Trophoblast cell (in vitro differentiated cells and primary cell): ENCODE measurements around the gene FAM151A.

Experiments used
- DNase-seq, 2 donors: peaks; one replicate each; pipeline ENCODE4 v3.0.0-alpha.2; 2016
- H2AFZ ChIP-seq: 2 replicates; pipeline ENCODE4 v1.6.1; 2013; ENCODE audit warnings: low read length, moderate library complexity, mild to moderate bottlenecking; ENCODE audit not compliant: insufficient read depth, poor library complexity
- H2AK5ac ChIP-seq: 2 replicates; pipeline ENCODE4 v1.6.1; 2013; ENCODE audit warnings: mild to moderate bottlenecking, low read length
- H2BK120ac ChIP-seq: 2 replicates; pipeline ENCODE4 v1.6.1; 2013; ENCODE audit warnings: low read length, mild to moderate bottlenecking, moderate library complexity; ENCODE audit not compliant: insufficient read depth, poor library complexity
- H2BK12ac ChIP-seq: 2 replicates; pipeline ENCODE4 v1.6.1; 2013; ENCODE audit warnings: mild to moderate bottlenecking, low read length, moderate library complexity
- H2BK5ac ChIP-seq: 2 replicates; pipeline ENCODE4 v1.6.1; 2013; ENCODE audit warnings: low read length, low read depth, moderate library complexity, mild to moderate bottlenecking; ENCODE audit not compliant: poor library complexity
- H3K14ac ChIP-seq: 2 replicates; pipeline ENCODE4 v1.6.1; 2013; ENCODE audit warnings: mild to moderate bottlenecking, low read length
- H3K18ac ChIP-seq: 2 replicates; pipeline ENCODE4 v1.6.1; 2013; ENCODE audit warnings: mild to moderate bottlenecking, low read length
- H3K23ac ChIP-seq: 2 replicates; pipeline ENCODE4 v1.6.1; 2013; ENCODE audit warnings: low read length
- H3K27ac ChIP-seq: 2 replicates; pipeline ENCODE4 v1.5.1; 2013; ENCODE audit warnings: low read depth, mild to moderate bottlenecking, inconsistent platforms, low read length, moderate library complexity
- H3K27me3 ChIP-seq: 2 replicates; pipeline ENCODE4 v1.6.1; 2013; ENCODE audit warnings: inconsistent platforms, mild to moderate bottlenecking, low read length, moderate library complexity; ENCODE audit not compliant: insufficient read depth
- H3K36me3 ChIP-seq, 2 experiments: 1 replicate in 1 of 2; 2 replicates in 1 of 2; pipeline ENCODE4 v1.6.1; 2013; ENCODE audit warnings: low read length in 2 of 2, mild to moderate bottlenecking in 2 of 2, moderate library complexity in 1 of 2; ENCODE audit not compliant: insufficient read depth in 2 of 2, control insufficient read depth in 1 of 2
- H3K4ac ChIP-seq: 2 replicates; pipeline ENCODE4 v1.6.1; 2013; ENCODE audit warnings: low read depth, mild to moderate bottlenecking, low read length, moderate library complexity
- H3K4me1 ChIP-seq, 2 experiments: 1 replicate in 1 of 2; 2 replicates in 1 of 2; pipeline ENCODE4 v1.6.1; 2013; ENCODE audit warnings: low read length in 2 of 2, mild to moderate bottlenecking in 2 of 2, moderate library complexity in 1 of 2; ENCODE audit not compliant: insufficient read depth in 2 of 2, control insufficient read depth in 1 of 2
- H3K4me2 ChIP-seq: 2 replicates; pipeline ENCODE4 v1.6.1; 2013; ENCODE audit warnings: inconsistent platforms, mild to moderate bottlenecking, low read length, moderate library complexity
- H3K4me3 ChIP-seq: 2 replicates; pipeline ENCODE4 v1.5.1; 2013; ENCODE audit warnings: mild to moderate bottlenecking, low read depth, low read length, inconsistent platforms
- H3K79me1 ChIP-seq: one replicate; pipeline ENCODE4 v1.6.1; 2013; ENCODE audit warnings: low read length
- H3K79me2 ChIP-seq: 2 replicates; pipeline ENCODE4 v1.6.1; 2013; ENCODE audit warnings: low read length, mild to moderate bottlenecking; ENCODE audit not compliant: control insufficient read depth, insufficient read depth, poor library complexity
- H3K9ac ChIP-seq: 2 replicates; pipeline ENCODE4 v1.6.1; 2013; ENCODE audit warnings: mild to moderate bottlenecking, low read length
- H3K9me3 ChIP-seq: 2 replicates; pipeline ENCODE4 v1.6.1; 2013; ENCODE audit warnings: low read depth, mild to moderate bottlenecking, control low read depth, inconsistent platforms, low read length; ENCODE audit not compliant: insufficient read depth
- H4K12ac ChIP-seq: 2 replicates; pipeline ENCODE4 v1.6.1; 2013; ENCODE audit warnings: low read depth, mild to moderate bottlenecking, low read length, moderate library complexity
- H4K8ac ChIP-seq: 2 replicates; pipeline ENCODE4 v1.6.1; 2013; ENCODE audit warnings: low read depth, mild to moderate bottlenecking, low read length, moderate library complexity
- H4K91ac ChIP-seq: one replicate; pipeline ENCODE4 v1.6.1; 2013; ENCODE audit warnings: low read depth, mild to moderate bottlenecking, low read length, moderate library complexity
- WGBS: extraction: QIAGEN DNeasy Blood & Tissue Kit; methylation state at CpG from one replicate; pipeline ENCODE4 v1.1.7; 2013; ENCODE audit warnings: missing lambda C conversion rate; ENCODE audit not compliant: insufficient read length, insufficient coverage; ENCODE audit errors: extremely low coverage; 5-methylcytosine and 5-hydroxymethylcytosine counted together

Gene FAM151A

GRCh38 chr1:54588377-54588776, 34.9 kb downstream of the FAM151A start:
- Histone ChIP-seq H2BK120ac (no peak overlapping the region), H3K27ac (no peak overlapping the region), H4K12ac (no peak overlapping the region), H3K18ac (no peak overlapping the region), H4K91ac (no peak overlapping the region), H3K9me3 (no peaks in the 10 kb centered on the region), H2BK12ac (no peak overlapping the region), H2AK5ac (no peak overlapping the region), H3K27me3 (no peaks in the 10 kb centered on the region), H3K4me2 (no peak overlapping the region), H3K36me3 (no peaks in the 10 kb centered on the region), H2AFZ (no peak overlapping the region), H2BK5ac (no peak overlapping the region), H3K4me3 (no peak overlapping the region), H3K4ac (no peak overlapping the region), H4K8ac (no peak overlapping the region), H3K23ac (no peak overlapping the region), H3K79me1 (no peaks in the 10 kb centered on the region), H3K9ac (no peak overlapping the region), H3K4me1 (peaks cover 0 to 6% of the 10 kb centered on the region in 2 experiments), H3K79me2 (no peaks in the 10 kb centered on the region), H3K14ac (no peak overlapping the region)
- DNase-seq: no peak
- WGBS: no CpG with 5 or more reads among the region's 2 CpGs

GRCh38 chr1:54585181-54586066, 37.9 kb downstream of the FAM151A start:
- Histone ChIP-seq H3K9me3 (no peaks in the 10 kb centered on the region), H3K36me3 (no peaks in the 10 kb centered on the region), H3K4me2 (no peak overlapping the region), H3K27ac (no peak overlapping the region), H2BK5ac (no peak overlapping the region), H2BK120ac (no peak overlapping the region), H4K12ac (no peak overlapping the region), H2BK12ac (no peak overlapping the region), H3K14ac (peak overlapping the region; percentile 15), H3K79me1 (no peaks in the 10 kb centered on the region), H3K9ac (no peak overlapping the region), H3K4me1 (peaks cover 3 to 6% of the 10 kb centered on the region in 2 experiments), H2AK5ac (peak overlapping the region; percentile 12), H4K91ac (no peak overlapping the region), H4K8ac (no peak overlapping the region), H3K18ac (no peak overlapping the region), H3K79me2 (no peaks in the 10 kb centered on the region), H2AFZ (no peak overlapping the region), H3K27me3 (no peaks in the 10 kb centered on the region), H3K4ac (no peak overlapping the region), H3K4me3 (no peak overlapping the region), H3K23ac (no peak overlapping the region)
- no CpG with 5 or more reads among the region's 15 CpGs for WGBS
- DNase-seq: no peak

GRCh38 chr1:54584575-54584974, 38.8 kb downstream of the FAM151A start:
- Histone ChIP-seq H3K4me1 (peaks cover 6 to 8% of the 10 kb centered on the region in 2 experiments), H3K9ac (no peak overlapping the region), H2BK120ac (no peak overlapping the region), H2AFZ (no peak overlapping the region), H3K79me1 (peaks cover 2% of the 10 kb centered on the region), H3K27me3 (no peaks in the 10 kb centered on the region), H3K4ac (no peak overlapping the region), H4K12ac (no peak overlapping the region), H3K23ac (no peak overlapping the region), H4K8ac (no peak overlapping the region), H3K18ac (no peak overlapping the region), H2BK12ac (no peak overlapping the region), H3K9me3 (no peaks in the 10 kb centered on the region), H2AK5ac (no peak overlapping the region), H3K4me3 (no peak overlapping the region), H3K79me2 (no peaks in the 10 kb centered on the region), H3K4me2 (no peak overlapping the region), H3K36me3 (no peaks in the 10 kb centered on the region), H3K27ac (no peak overlapping the region), H2BK5ac (no peak overlapping the region), H4K91ac (no peak overlapping the region), H3K14ac (no peak overlapping the region)
- no peak for DNase-seq
- WGBS: no CpG with 5 or more reads among the region's 17 CpGs

- no CpG with 5 or more reads among the region's 2 CpGs for WGBS
- DNase-seq: no peak
- Histone ChIP-seq H3K14ac (no peak overlapping the region), H4K8ac (no peak overlapping the region), H2BK12ac (no peak overlapping the region), H2BK120ac (no peak overlapping the region), H3K4me1 (peaks cover 13 to 15% of the 10 kb centered on the region in 2 experiments), H3K27ac (no peak overlapping the region), H3K18ac (no peak overlapping the region), H3K79me1 (peaks cover 4% of the 10 kb centered on the region), H3K36me3 (no peaks in the 10 kb centered on the region), H4K12ac (no peak overlapping the region), H3K4me3 (no peak overlapping the region), H4K91ac (no peak overlapping the region), H3K4ac (no peak overlapping the region), H2AK5ac (no peak overlapping the region), H2BK5ac (no peak overlapping the region), H3K4me2 (no peak overlapping the region), H3K79me2 (no peaks in the 10 kb centered on the region), H3K27me3 (no peaks in the 10 kb centered on the region), H3K9me3 (no peaks in the 10 kb centered on the region), H3K9ac (no peak overlapping the region), H3K23ac (no peak overlapping the region), H2AFZ (no peak overlapping the region)
These were observed 39.5 kb downstream of the FAM151A start for GRCh38 chr1:54583871-54584270.
